Aorta (tissue), 5 donors: ENCODE measurements around the gene CHAMP1. TPM values are rescaled to one million over a fixed set of nuclear protein-coding genes. Genes with fewer than 3 reads are reported as not detected.

Experiments
- ATAC-seq: fragments of 200-7000 bp; cut with Tn5 transposase; one replicate; pipeline ENCODE4 v1.9.1; 2022; ENCODE audit warnings: moderate library complexity; ENCODE audit not compliant: low FRiP score
- DNase-seq, 2 donors: peaks; one replicate each; pipeline ENCODE4 v3.0.0-alpha.2; 2020
- H3K27ac ChIP-seq, 2 donors: one replicate each; pipeline ENCODE4 v1.5.1; 2013; ENCODE audit warnings: low read length in 2 of 2, mild to moderate bottlenecking in 2 of 2, moderate library complexity in 2 of 2, control low read depth in 1 of 2, inconsistent platforms in 1 of 2, low read depth in 1 of 2
- H3K27me3 ChIP-seq, 2 donors: one replicate each; pipeline ENCODE4 v1.6.1; 2013; ENCODE audit warnings: control low read depth in 1 of 2, low read length in 1 of 2, mild to moderate bottlenecking in 1 of 2, moderate library complexity in 1 of 2; ENCODE audit not compliant: insufficient read depth in 2 of 2, control insufficient read depth in 1 of 2
- H3K36me3 ChIP-seq, 2 donors: one replicate each; pipeline ENCODE4 v1.6.1; 2013; ENCODE audit warnings: control low read depth in 1 of 2, low read length in 1 of 2, mild to moderate bottlenecking in 1 of 2; ENCODE audit not compliant: insufficient read depth in 2 of 2, control insufficient read depth in 1 of 2
- H3K4me1 ChIP-seq, 2 donors: one replicate each; pipeline ENCODE4 v1.6.1; 2013; ENCODE audit warnings: low read length in 2 of 2, control low read depth in 1 of 2, mild to moderate bottlenecking in 1 of 2, moderate library complexity in 1 of 2; ENCODE audit not compliant: insufficient read depth in 2 of 2, control insufficient read depth in 1 of 2
- H3K4me3 ChIP-seq, 2 donors: one replicate each; pipeline ENCODE4 v1.5.1; 2013; ENCODE audit warnings: low read length in 2 of 2, control low read depth in 1 of 2, mild to moderate bottlenecking in 1 of 2
- H3K9me3 ChIP-seq: one replicate; pipeline ENCODE4 v1.6.1; 2013; ENCODE audit warnings: mild to moderate bottlenecking, low read length; ENCODE audit not compliant: control insufficient read depth
- WGBS, 2 donors: extraction: QIAGEN DNeasy Blood & Tissue Kit; methylation state at CpG; one replicate each; pipeline ENCODE4 v1.1.7; 2013; 5-methylcytosine and 5-hydroxymethylcytosine counted together
- intact Hi-C, 2 donors: fragments of 100-400 bp; cut with DNase I; formaldehyde crosslinking; loops; one replicate each; pipeline versions ENCODE4 v1.14.2 to v1.15.0; 2022
- polyA plus RNA-seq, 2 donors: library from polyadenylated mRNA; stranded (reverse); fragments of 200-250 nt; gene quantifications; one replicate each; pipeline ENCODE4 v1.2.3, GENCODE V29; 2013
- total RNA-seq, 2 donors: library from RNA; stranded (reverse); fragmentation: NEBNext Ultra II Directional; extraction: Animal tissue kit (Norgen Biotek cat#: 25700); gene quantifications; one replicate each; pipeline ENCODE4 v1.2.1, GENCODE V29; 2021
- donor health status: healthy with polysubstance abuse.
- donor health status: Bipolar disorder and iron deficiency.
- donor health status: DM: no; HTN: no; CAD: no.
- donor health status: DM: no; HTN: no; CAD: no.
- donor health status: DM: yes; HTN: yes; CAD: no.

CHAMP1 gene
- total and polyA plus RNA-seq, 4 donors = 5.2 to 16.4 (median 11.0) TPM

DNA sequence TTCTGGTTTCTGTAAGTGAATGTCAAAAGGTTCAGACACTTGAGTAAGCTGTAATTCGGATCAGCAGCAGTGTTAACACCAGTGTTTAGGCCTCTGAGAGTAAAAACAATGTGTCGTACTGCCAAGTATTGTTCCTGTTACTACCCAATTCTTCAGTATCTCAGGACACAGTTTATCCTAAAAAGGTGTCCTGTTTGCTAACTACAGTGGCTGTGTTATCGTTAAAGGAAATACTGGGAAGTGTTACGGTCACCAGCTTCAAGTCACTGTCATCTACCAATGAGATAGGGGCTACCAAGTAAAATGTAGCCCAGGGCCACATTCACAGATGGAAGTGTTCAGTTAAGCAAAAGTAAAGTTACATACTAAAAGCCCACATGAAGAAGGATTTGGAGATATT, 35.2 kb upstream of the CHAMP1 start:
- Histone ChIP-seq H3K4me3 (no peak overlapping the region), H3K4me1 (no peaks in the 10 kb centered on the region), H3K27ac (no peak overlapping the region), H3K27me3 (no peaks in the 10 kb centered on the region), H3K36me3 (no peaks in the 10 kb centered on the region), H3K9me3 (no peaks in the 10 kb centered on the region)
- 88 to 93% methylated on average over 4 of the region's 4 CpGs for WGBS, 2 donors
- intact Hi-C loops = no loop called here
- DNase-seq (no peak), ATAC-seq (no peak)

DNA sequence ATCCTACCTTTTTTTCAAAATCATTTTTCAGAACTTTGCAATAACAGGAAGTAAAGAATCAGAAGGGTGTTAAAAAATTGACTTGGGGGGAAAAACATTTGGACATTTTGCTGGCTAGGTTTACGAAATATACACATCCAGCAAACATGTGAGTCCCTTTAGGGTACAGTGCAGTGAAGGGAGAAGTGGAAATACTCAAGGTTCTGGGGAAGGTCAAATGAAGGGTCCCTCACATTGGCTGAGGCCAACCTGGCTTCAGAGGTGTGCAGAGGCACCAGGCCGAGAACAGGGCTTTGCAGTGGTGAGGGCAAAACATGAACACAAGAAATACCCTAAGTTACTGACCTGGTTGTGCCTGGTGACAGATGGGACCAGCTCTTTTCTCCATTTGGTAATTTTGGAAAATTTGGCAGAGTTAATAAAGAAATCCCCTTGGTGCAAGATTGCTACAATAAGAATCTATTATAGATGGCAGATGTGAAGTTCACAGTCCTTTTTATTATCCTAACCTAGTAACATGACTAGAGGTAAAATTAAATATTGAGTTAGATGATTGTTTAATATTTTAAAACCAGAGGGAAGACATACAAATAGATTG, 34.4 kb upstream of the CHAMP1 start:
- WGBS, 2 donors = 90 to 93% methylated on average over 2 of the region's 2 CpGs
- no peak for DNase-seq
- Histone ChIP-seq H3K36me3 (no peaks in the 10 kb centered on the region), H3K27me3 (no peaks in the 10 kb centered on the region), H3K4me1 (no peaks in the 10 kb centered on the region), H3K27ac (peak overlapping the region in 1 of 2 donors; percentile 66), H3K4me3 (no peak overlapping the region), H3K9me3 (no peaks in the 10 kb centered on the region)
- no peak for ATAC-seq
- intact Hi-C loops = no loop called here

DNA sequence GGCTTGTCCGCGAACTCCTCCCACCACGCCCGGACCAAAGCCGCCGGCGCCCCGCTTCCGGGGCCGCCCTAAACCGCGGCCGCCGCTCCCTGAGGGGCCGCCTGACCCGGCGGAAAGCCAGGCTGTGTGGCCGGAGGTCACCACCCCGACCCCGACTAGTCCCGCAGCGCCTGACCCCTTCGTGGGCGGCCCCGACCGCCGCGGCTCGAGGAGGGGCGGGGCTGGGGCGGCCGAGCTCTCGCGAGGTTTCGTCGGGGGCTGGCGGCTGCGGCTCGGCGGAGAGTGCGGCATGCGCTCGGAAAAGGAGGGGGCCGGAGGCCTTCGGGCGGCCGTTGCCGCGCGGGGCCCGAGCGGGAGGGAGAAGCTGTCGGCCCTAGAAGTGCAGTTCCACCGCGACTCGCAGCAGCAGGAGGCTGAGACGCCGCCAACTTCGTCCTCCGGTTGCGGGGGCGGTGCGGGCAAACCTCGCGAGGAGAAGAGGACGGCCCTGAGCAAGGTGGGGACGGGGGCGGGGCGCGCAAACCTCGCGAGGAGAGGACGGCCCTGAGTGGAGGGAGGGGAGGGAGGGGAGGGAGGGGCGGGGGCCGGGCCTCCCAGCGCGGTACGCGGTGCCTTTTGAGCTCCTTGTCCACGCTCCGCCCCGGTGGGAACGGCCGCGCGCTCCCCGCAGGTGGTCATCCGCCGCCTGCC, 32.8 kb upstream of the CHAMP1 start, which contains the start of gene UPF3A:
Gene UPF3A (plus strand): TSS at position 251 of the 690 bp plus-strand sequence. CDS start 39 bp downstream, at position 290.
- ATAC-seq (peak; percentile 97), DNase-seq (peak; percentile 92 to 95)
- intact Hi-C loops = no loop called here
- Histone ChIP-seq H3K4me3 (peak within 1 kb of the TSS; percentile 65 to 84), H3K36me3 (no peaks in the 10 kb centered on the region), H3K4me1 (no peaks in the 10 kb centered on the region), H3K9me3 (no peaks in the 10 kb centered on the region), H3K27me3 (no peaks in the 10 kb centered on the region), H3K27ac (peak within 1 kb of the TSS; percentile 73 to 91)
- WGBS, 2 donors = 1% methylated on average over 56 to 89 of the region's 89 CpGs

DNA sequence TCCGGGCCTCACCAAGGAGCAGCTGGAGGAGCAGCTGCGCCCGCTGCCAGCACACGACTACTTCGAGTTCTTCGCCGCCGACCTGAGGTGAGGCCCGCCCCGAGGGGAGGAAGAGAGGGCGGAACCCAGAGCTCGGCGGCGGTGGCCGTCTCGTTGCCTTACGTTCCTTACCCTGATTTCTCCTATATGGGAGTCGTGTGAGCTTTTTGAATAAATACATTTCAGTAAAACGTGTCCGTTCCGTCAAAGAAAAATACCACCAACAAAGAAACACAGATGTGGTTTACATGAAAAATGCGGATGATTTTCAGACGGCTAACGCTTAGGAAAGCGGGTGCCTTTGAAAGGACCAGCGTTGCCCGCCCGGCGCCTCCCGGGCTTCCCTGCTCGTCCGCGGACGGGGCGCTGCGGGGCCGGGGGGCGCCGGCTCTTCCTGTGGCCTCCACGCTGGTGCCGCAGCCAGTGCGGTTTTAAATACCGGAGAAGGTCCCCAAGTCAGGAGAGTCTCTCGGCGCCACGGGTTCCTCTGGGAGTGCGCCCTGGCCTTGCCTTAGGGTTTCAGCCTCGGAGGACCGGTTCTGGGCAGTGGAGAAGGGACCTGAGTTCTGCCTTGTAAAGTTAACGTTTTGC, 32.1 kb upstream of the CHAMP1 start:
- intact Hi-C loops = no loop called here
- ATAC-seq = peak; percentile 81
- peak; percentile 53 to 84 for DNase-seq
- no peaks in the 10 kb centered on the region for H3K9me3 ChIP-seq
- no peaks in the 10 kb centered on the region for H3K4me1 ChIP-seq
- WGBS, 2 donors = 0 to 1% methylated on average over 47 to 50 of the region's 50 CpGs
- no peaks in the 10 kb centered on the region for H3K27me3 ChIP-seq
- no peaks in the 10 kb centered on the region for H3K36me3 ChIP-seq
- H3K27ac ChIP-seq = peak overlapping the region; percentile 38 to 73
- peak overlapping the region; percentile 65 to 84 for H3K4me3 ChIP-seq

DNA sequence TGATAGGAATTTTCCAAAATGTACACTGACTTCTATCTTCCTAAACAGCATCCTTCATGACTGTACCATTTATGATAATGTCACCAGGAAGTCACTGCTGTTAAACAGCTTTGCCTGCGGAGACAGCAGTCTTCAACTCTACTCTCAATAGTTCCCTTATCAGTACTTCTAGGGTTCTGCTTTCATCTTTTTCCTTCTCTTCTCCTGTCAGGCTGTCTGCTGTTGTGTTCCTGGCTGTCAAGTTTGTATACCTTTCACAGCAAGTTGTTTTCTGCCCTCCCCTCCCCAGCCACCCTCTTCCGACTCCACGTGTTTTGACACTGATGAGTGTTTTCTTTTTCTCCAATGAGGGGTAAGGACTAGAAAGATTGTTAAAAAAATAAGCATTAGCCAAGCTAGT, 30.7 kb upstream of the CHAMP1 start:
- Histone ChIP-seq H3K9me3 (no peaks in the 10 kb centered on the region), H3K36me3 (no peaks in the 10 kb centered on the region), H3K27me3 (no peaks in the 10 kb centered on the region), H3K4me1 (no peaks in the 10 kb centered on the region), H3K27ac (no peak overlapping the region), H3K4me3 (no peak overlapping the region)
- intact Hi-C loops = no loop called here
- WGBS, 2 donors = 70% methylated on average over 3 of the region's 3 CpGs
- ATAC-seq (no peak), DNase-seq (no peak)

DNA sequence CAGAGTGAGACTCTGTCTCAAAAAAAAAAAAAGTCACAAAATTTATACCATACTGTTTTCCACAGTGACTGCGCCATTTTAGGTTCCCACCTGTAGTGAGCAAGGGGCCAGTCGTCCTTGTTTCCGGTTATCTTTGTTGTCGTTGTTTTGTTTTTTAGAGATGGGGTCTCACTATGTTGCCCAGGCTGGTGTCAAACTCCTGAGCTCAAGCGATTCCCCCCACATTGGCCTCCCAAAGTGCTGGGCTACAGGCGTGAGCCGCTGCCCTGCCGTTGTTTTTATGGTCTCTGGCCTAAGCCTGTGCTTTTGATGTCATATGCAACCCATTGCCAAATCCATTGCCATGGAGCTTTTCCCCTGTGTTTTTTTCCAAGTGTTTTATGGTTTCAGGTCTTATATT, 29.6 kb upstream of the CHAMP1 start:
- no peaks in the 10 kb centered on the region for H3K27me3 ChIP-seq
- intact Hi-C loops = no loop called here
- H3K4me3 ChIP-seq = no peak overlapping the region
- no peaks in the 10 kb centered on the region for H3K36me3 ChIP-seq
- no peaks in the 10 kb centered on the region for H3K4me1 ChIP-seq
- 94 to 96% methylated on average over 8 of the region's 8 CpGs for WGBS, 2 donors
- H3K9me3 ChIP-seq = no peaks in the 10 kb centered on the region
- DNase-seq (no peak), ATAC-seq (no peak)
- no peak overlapping the region for H3K27ac ChIP-seq

DNA sequence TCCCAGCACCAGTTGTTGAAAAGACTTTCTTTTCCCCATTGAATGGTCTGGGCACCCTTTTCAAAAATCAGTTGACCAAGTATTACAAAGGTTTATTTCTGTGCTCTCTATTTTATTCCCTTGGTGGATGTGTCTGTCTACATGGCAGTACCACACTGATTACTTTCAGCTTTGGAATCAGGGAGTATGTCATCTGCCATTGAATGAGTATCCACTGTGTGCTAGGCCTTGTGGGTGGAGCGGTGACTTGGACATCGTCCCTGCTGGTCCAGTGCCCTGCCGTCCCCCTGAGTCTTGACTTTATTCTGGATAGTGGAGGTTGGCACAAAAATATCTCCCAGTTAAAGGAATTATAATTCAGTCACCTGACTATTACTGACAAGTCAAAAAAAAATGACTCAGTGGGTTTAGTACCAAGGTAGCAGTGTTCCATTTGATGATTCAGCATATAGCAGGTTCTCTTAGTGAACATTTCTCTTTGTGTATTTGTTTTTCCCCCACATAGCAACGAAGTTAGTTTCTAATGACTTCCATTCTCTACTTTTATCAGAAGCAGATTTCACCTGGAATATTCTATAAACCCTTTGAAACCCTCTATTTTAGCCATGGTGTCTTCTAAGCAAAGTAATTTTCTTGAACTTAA, 29.0 kb upstream of the CHAMP1 start:
- Histone ChIP-seq H3K4me3 (no peak overlapping the region), H3K27me3 (no peaks in the 10 kb centered on the region), H3K9me3 (no peaks in the 10 kb centered on the region), H3K36me3 (no peaks in the 10 kb centered on the region), H3K4me1 (no peaks in the 10 kb centered on the region), H3K27ac (no peak overlapping the region)
- no peak for DNase-seq
- intact Hi-C loops = no loop called here
- WGBS, 2 donors = 55 to 63% methylated on average over 4 of the region's 4 CpGs
- ATAC-seq = no peak

DNA sequence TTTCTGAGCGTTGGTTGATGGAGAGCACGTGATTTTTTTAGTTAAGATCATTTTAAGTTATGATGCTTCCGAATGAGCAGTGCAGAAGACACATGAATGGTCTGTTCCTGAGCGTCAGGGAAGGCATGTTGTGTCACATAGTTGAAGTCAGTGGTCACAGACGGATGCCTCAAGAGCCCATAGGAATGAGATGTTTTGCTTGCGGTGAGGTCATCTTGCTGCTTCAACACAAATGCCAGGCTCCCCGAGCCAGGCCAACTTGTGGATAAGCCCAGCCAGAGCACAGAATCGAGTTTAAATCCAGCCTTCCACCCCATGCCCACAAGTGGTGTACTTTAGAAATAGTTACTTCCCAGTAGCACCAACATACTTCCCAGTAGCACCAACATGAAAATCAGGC, 27.5 kb upstream of the CHAMP1 start:
- H3K4me3 ChIP-seq = no peak overlapping the region
- H3K4me1 ChIP-seq = no peaks in the 10 kb centered on the region
- no peaks in the 10 kb centered on the region for H3K9me3 ChIP-seq
- WGBS, 2 donors = 66 to 74% methylated on average over 8 of the region's 8 CpGs
- no peak for ATAC-seq
- H3K27me3 ChIP-seq = no peaks in the 10 kb centered on the region
- no peak overlapping the region for H3K27ac ChIP-seq
- no peak for DNase-seq
- H3K36me3 ChIP-seq = no peaks in the 10 kb centered on the region
- intact Hi-C loops = no loop called here
